HepG2 (cell line): ENCODE results near the gene DSG2. TPM values are rescaled to one million over a fixed set of nuclear protein-coding genes. Genes with fewer than 3 reads are reported as not detected.

Source experiments
- AHR ChIP-seq: IDR thresholded peaks from 2 replicates; pipeline ENCODE4 v1.6.1; 2018; ENCODE audit warnings: missing genetic modification reagents, missing compliant biosample characterization
- KDM5A ChIP-seq: fragments of 200-600 bp; sonication (generic); IDR thresholded peaks from 2 replicates; pipeline ENCODE4 v1.7.0; 2018; ENCODE audit warnings: antibody characterized with exemption, mild to moderate bottlenecking, low read length, borderline replicate concordance
- NR2F1 ChIP-seq, 2 experiments: fragments of 450-650 bp in 1 of 2; formaldehyde crosslinking in 1 of 2; IDR thresholded peaks; 2 replicates each; pipeline versions ENCODE4 v1.5.0 to v1.6.1; 2016 to 2020; ENCODE audit warnings: mild to moderate bottlenecking in 1 of 2, missing compliant biosample characterization in 1 of 2, missing genetic modification reagents in 1 of 2, moderate library complexity in 1 of 2
- ZBTB1 ChIP-seq: sonication (generic); formaldehyde crosslinking; IDR thresholded peaks from 2 replicates; pipeline ENCODE4 v1.4.0; 2020; ENCODE audit warnings: missing genetic modification reagents, borderline replicate concordance
- ZNF761 ChIP-seq: sonication (generic); formaldehyde crosslinking; conservative IDR thresholded peaks from 2 replicates; pipeline ENCODE4 v1.4.0; 2020; ENCODE audit warnings: mild to moderate bottlenecking, missing genetic modification reagents
- polyA plus RNA-seq, 8 experiments: library from polyadenylated mRNA; depleted of rRNA in 3 of 8; stranded (reverse) in 7 of 8; unstranded in 1 of 8; fragments of >200 nt; fragmentation: Illumina TruSeq in 4 of 8; extraction: Trizol in 4 of 8; gene quantifications; 2 replicates each; pipeline versions ENCODE4 v1.2.1 to v1.2.3, GENCODE V29; 2011 to 2016; ENCODE audit warnings: low read depth in 4 of 8, missing spikeins in 1 of 8, mixed read lengths in 1 of 8; ENCODE audit not compliant: insufficient read depth in 1 of 8
- total RNA-seq, 5 experiments: library from RNA; depleted of rRNA; stranded (reverse); fragments of >200 nt; fragmentation: Illumina TruSeq; extraction: Trizol; gene quantifications; 2 replicates each; pipeline ENCODE4 v1.2.3, GENCODE V29; 2016; ENCODE audit warnings: low read depth in 1 of 5
- TF ChIP-seq, protein P1 (sequence below): sonication (generic); formaldehyde crosslinking; IDR thresholded peaks from 2 replicates; pipeline ENCODE4 v1.4.0; 2020; ENCODE audit warnings: missing genetic modification reagents
- TF ChIP-seq, protein P2 (sequence below): sonication (generic); formaldehyde crosslinking; IDR thresholded peaks from 2 replicates; pipeline ENCODE4 v1.4.0; 2020; ENCODE audit warnings: missing genetic modification reagents
- TF ChIP-seq, protein P3 (sequence below): fragments of 450-650 bp; IDR thresholded peaks from 2 replicates; pipeline ENCODE4 v1.6.1; 2017; ENCODE audit warnings: mild to moderate bottlenecking
- TF ChIP-seq, protein P4 (sequence below), 2 experiments: fragments of 450-650 bp in 1 of 2; sonication (generic) in 1 of 2; formaldehyde crosslinking; IDR thresholded peaks; 2 replicates each; pipeline versions ENCODE4 v1.5.0 to v1.8.0; 2020 to 2022; ENCODE audit warnings: mild to moderate bottlenecking in 1 of 2, missing genetic modification reagents in 1 of 2
- TF ChIP-seq, protein P5 (sequence below): sonication (generic); formaldehyde crosslinking; IDR thresholded peaks from 2 replicates; pipeline ENCODE4 v1.5.0; 2020; ENCODE audit warnings: missing genetic modification reagents
- TF ChIP-seq, protein P6 (sequence below): IDR thresholded peaks from 2 replicates; pipeline ENCODE4 v1.6.1; 2016; ENCODE audit warnings: low read depth, missing genetic modification reagents, missing compliant biosample characterization

The DSG2 gene
- total and polyA plus RNA-seq, 2 of the 13 experiments (the other 11 are each of a cell fraction or from before 2014, with no cell fraction given) = 23.3 to 66.7 TPM

DNA sequence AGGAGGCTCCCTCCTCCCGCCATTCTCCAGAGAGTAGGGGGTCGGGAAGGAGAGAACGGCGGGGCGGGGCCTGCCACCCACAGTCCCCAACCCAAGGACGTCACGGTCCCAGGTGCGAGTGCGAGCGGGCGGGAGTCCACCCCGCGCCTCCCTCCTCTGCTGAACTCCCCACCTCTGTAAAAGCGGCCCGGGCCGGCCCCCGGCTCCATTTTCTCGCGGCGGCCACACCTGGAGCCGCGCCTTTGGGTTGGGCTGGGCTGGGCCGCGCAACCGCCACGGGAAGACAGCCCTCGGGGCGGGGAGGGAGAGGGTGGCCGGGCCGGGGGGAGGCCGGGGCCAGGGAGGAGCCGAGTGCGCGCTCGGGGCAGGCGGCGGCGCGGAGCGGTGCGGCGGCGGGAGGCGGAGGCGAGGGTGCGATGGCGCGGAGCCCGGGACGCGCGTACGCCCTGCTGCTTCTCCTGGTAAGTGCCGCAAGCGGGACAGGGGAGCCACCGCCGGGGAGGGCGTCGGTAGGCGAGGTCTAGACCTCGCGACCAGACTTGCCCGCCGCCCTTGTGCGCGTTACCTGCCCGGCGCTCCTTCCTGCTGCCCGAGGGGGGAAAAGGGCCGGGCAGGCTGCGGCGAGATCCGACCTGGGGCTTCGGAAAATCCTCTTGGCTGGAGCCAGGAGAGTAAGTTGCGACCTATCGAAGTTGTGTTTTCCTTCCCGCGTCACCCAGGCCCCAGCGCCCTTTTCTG lies at the start of gene DSG2 (continued):
- no peak for TF ChIP-seq AHR (CRISPR knock-in tag)
- TF ChIP-seq, protein P1, sequence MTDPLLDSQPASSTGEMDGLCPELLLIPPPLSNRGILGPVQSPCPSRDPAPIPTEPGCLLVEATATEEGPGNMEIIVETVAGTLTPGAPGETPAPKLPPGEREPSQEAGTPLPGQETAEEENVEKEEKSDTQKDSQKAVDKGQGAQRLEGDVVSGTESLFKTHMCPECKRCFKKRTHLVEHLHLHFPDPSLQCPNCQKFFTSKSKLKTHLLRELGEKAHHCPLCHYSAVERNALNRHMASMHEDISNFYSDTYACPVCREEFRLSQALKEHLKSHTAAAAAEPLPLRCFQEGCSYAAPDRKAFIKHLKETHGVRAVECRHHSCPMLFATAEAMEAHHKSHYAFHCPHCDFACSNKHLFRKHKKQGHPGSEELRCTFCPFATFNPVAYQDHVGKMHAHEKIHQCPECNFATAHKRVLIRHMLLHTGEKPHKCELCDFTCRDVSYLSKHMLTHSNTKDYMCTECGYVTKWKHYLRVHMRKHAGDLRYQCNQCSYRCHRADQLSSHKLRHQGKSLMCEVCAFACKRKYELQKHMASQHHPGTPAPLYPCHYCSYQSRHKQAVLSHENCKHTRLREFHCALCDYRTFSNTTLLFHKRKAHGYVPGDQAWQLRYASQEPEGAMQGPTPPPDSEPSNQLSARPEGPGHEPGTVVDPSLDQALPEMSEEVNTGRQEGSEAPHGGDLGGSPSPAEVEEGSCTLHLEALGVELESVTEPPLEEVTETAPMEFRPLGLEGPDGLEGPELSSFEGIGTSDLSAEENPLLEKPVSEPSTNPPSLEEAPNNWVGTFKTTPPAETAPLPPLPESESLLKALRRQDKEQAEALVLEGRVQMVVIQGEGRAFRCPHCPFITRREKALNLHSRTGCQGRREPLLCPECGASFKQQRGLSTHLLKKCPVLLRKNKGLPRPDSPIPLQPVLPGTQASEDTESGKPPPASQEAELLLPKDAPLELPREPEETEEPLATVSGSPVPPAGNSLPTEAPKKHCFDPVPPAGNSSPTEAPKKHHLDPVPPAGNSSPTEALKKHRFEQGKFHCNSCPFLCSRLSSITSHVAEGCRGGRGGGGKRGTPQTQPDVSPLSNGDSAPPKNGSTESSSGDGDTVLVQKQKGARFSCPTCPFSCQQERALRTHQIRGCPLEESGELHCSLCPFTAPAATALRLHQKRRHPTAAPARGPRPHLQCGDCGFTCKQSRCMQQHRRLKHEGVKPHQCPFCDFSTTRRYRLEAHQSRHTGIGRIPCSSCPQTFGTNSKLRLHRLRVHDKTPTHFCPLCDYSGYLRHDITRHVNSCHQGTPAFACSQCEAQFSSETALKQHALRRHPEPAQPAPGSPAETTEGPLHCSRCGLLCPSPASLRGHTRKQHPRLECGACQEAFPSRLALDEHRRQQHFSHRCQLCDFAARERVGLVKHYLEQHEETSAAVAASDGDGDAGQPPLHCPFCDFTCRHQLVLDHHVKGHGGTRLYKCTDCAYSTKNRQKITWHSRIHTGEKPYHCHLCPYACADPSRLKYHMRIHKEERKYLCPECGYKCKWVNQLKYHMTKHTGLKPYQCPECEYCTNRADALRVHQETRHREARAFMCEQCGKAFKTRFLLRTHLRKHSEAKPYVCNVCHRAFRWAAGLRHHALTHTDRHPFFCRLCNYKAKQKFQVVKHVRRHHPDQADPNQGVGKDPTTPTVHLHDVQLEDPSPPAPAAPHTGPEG (CRISPR knock-in tag) = no peak
- TF ChIP-seq, protein P2, sequence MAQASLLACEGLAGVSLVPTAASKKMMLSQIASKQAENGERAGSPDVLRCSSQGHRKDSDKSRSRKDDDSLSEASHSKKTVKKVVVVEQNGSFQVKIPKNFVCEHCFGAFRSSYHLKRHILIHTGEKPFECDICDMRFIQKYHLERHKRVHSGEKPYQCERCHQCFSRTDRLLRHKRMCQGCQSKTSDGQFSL = no peak
- TF ChIP-seq, protein P3, sequence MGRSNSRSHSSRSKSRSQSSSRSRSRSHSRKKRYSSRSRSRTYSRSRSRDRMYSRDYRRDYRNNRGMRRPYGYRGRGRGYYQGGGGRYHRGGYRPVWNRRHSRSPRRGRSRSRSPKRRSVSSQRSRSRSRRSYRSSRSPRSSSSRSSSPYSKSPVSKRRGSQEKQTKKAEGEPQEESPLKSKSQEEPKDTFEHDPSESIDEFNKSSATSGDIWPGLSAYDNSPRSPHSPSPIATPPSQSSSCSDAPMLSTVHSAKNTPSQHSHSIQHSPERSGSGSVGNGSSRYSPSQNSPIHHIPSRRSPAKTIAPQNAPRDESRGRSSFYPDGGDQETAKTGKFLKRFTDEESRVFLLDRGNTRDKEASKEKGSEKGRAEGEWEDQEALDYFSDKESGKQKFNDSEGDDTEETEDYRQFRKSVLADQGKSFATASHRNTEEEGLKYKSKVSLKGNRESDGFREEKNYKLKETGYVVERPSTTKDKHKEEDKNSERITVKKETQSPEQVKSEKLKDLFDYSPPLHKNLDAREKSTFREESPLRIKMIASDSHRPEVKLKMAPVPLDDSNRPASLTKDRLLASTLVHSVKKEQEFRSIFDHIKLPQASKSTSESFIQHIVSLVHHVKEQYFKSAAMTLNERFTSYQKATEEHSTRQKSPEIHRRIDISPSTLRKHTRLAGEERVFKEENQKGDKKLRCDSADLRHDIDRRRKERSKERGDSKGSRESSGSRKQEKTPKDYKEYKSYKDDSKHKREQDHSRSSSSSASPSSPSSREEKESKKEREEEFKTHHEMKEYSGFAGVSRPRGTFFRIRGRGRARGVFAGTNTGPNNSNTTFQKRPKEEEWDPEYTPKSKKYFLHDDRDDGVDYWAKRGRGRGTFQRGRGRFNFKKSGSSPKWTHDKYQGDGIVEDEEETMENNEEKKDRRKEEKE = no peak
- TF ChIP-seq, protein P4, sequence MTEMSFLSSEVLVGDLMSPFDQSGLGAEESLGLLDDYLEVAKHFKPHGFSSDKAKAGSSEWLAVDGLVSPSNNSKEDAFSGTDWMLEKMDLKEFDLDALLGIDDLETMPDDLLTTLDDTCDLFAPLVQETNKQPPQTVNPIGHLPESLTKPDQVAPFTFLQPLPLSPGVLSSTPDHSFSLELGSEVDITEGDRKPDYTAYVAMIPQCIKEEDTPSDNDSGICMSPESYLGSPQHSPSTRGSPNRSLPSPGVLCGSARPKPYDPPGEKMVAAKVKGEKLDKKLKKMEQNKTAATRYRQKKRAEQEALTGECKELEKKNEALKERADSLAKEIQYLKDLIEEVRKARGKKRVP (CRISPR knock-in tag; IDR thresholded peaks at IDR 0.05) = no peak
- TF ChIP-seq, protein P5, sequence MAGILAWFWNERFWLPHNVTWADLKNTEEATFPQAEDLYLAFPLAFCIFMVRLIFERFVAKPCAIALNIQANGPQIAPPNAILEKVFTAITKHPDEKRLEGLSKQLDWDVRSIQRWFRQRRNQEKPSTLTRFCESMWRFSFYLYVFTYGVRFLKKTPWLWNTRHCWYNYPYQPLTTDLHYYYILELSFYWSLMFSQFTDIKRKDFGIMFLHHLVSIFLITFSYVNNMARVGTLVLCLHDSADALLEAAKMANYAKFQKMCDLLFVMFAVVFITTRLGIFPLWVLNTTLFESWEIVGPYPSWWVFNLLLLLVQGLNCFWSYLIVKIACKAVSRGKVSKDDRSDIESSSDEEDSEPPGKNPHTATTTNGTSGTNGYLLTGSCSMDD = no peak
- TF ChIP-seq, protein P6, sequence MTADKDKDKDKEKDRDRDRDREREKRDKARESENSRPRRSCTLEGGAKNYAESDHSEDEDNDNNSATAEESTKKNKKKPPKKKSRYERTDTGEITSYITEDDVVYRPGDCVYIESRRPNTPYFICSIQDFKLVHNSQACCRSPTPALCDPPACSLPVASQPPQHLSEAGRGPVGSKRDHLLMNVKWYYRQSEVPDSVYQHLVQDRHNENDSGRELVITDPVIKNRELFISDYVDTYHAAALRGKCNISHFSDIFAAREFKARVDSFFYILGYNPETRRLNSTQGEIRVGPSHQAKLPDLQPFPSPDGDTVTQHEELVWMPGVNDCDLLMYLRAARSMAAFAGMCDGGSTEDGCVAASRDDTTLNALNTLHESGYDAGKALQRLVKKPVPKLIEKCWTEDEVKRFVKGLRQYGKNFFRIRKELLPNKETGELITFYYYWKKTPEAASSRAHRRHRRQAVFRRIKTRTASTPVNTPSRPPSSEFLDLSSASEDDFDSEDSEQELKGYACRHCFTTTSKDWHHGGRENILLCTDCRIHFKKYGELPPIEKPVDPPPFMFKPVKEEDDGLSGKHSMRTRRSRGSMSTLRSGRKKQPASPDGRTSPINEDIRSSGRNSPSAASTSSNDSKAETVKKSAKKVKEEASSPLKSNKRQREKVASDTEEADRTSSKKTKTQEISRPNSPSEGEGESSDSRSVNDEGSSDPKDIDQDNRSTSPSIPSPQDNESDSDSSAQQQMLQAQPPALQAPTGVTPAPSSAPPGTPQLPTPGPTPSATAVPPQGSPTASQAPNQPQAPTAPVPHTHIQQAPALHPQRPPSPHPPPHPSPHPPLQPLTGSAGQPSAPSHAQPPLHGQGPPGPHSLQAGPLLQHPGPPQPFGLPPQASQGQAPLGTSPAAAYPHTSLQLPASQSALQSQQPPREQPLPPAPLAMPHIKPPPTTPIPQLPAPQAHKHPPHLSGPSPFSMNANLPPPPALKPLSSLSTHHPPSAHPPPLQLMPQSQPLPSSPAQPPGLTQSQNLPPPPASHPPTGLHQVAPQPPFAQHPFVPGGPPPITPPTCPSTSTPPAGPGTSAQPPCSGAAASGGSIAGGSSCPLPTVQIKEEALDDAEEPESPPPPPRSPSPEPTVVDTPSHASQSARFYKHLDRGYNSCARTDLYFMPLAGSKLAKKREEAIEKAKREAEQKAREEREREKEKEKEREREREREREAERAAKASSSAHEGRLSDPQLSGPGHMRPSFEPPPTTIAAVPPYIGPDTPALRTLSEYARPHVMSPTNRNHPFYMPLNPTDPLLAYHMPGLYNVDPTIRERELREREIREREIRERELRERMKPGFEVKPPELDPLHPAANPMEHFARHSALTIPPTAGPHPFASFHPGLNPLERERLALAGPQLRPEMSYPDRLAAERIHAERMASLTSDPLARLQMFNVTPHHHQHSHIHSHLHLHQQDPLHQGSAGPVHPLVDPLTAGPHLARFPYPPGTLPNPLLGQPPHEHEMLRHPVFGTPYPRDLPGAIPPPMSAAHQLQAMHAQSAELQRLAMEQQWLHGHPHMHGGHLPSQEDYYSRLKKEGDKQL (CRISPR knock-in tag) = no peak
- TF ChIP-seq KDM5A = no peak
- TF ChIP-seq ZNF761 (CRISPR knock-in tag) = no peak
- TF ChIP-seq NR2F1 (CRISPR knock-in tag; IDR thresholded peaks at IDR 0.05) = no peak
- no peak for TF ChIP-seq ZBTB1 (CRISPR knock-in tag)
